Activated T-helper 17 cell treated with anti-CD3 and anti-CD28 coated beads, Interleukin-2, amount 50 U/mL, for 72 hours (primary cell): ENCODE data around the gene SPCS3. TPM values are rescaled to one million over a fixed set of nuclear protein-coding genes. Genes with fewer than 3 reads are reported as not detected.
"Not testable (repeated sequence)": the region's sequence is repeated elsewhere in the genome, so short reads cannot be mapped to it uniquely, and the experiment has no call there.

Experiments
- ATAC-seq: fragments of 150-1000 bp; cut with Tn5 transposase; replicated peaks from 2 replicates; pipeline ENCODE4 v1.10.0; 2021; ENCODE audit warnings: mild to moderate bottlenecking, moderate library complexity
- H3K27ac Mint-ChIP-seq: one replicate; pipeline ENCODE4 v1.8.0; 2022; ENCODE audit warnings: mixed read lengths
- H3K27me3 Mint-ChIP-seq: one replicate; pipeline ENCODE4 v1.8.0; 2022; ENCODE audit warnings: mixed read lengths
- H3K36me3 Mint-ChIP-seq: one replicate; pipeline ENCODE4 v1.8.0; 2022; ENCODE audit warnings: low read depth, mild to moderate bottlenecking, mixed read lengths
- H3K4me1 Mint-ChIP-seq: one replicate; pipeline ENCODE4 v1.8.0; 2022; ENCODE audit warnings: mixed read lengths
- H3K4me3 Mint-ChIP-seq: one replicate; pipeline ENCODE4 v1.8.0; 2022; ENCODE audit warnings: mild to moderate bottlenecking, mixed read lengths
- H3K9me3 Mint-ChIP-seq: one replicate; pipeline ENCODE4 v1.8.0; 2022; ENCODE audit warnings: mixed read lengths
- total RNA-seq, 2 donors: library from RNA; stranded (reverse); gene quantifications; one replicate each; pipeline ENCODE4 v1.2.3, GENCODE V29; 2022

SPCS3 gene
- total RNA-seq, 2 donors from 2014 or later: 105 to 153 TPM

DNA sequence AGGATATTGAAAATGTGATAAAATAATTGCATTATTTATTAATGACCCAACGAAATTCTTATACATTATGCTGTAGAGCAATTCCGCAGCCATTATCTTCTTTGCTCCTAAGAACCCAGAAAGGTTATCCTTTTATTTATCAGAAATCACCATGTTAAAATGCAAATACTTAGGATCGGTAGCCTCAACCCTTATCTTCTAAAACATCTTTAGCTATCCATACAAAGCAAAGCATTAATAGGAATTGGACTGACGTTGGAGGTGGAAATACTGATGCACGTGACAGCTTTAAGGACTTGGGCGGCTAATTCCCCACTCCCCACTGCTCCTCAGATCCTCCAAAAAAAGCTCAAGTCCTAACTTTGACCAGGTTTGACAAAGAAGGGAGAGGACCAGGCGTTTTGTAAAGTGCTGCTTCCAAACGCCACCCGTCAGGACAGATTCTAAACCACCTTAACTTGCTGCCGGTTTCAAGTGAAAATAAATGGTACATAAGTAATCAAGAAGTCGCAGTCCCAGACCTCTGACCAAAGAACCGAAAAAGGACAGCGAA is 539 bp upstream of the SPCS3 start:
- Mint-ChIP-seq H3K36me3 (peaks cover 37% of the 10 kb centered on the region), H3K27me3 (no peaks in the 10 kb centered on the region), H3K27ac (peak overlapping the region; percentile 87), H3K4me1 (peaks cover 10% of the 10 kb centered on the region), H3K9me3 (no peaks in the 10 kb centered on the region), H3K4me3 (peak overlapping the region; percentile 98)
- ATAC-seq: no peak

DNA sequence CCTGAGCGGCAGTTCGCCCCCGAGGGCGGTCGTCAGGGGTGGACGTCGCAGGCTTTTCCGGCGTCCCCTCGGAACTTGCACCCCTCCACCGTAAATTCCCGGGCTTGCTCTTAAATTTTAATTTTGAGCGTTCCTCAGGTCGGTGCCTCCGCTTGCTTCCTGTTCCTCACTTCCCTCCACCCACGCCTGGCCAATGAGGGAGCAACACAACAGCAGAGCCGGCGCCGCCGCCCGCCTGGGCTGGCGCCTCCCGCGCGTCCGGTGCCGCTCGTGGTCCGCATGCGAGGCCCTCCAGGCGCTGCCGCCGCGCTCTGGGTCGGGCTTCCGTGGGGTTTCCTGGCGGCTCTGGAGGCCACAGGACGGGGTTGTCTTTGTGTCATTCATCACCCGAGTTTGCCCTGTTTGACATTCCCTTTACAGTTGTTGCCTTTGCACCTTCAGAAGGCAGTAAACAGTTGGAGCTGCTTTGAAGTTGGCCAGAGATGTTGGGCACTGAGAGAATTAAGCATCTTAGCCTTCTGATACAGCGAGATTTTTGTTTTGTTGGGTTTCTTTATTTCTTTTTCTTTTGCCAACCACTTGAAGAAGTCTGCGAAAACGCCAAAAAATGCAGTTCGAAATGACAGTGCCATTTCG is 692 bp downstream of the SPCS3 start:
- H3K9me3 Mint-ChIP-seq: no peaks in the 10 kb centered on the region
- peak overlapping the region; percentile 98 for H3K4me3 Mint-ChIP-seq
- peaks cover 50% of the 10 kb centered on the region for H3K36me3 Mint-ChIP-seq
- H3K27me3 Mint-ChIP-seq: no peaks in the 10 kb centered on the region
- H3K4me1 Mint-ChIP-seq: peaks cover 13% of the 10 kb centered on the region
- peak overlapping the region; percentile 97 for H3K27ac Mint-ChIP-seq
- peak; percentile 82 for ATAC-seq

DNA sequence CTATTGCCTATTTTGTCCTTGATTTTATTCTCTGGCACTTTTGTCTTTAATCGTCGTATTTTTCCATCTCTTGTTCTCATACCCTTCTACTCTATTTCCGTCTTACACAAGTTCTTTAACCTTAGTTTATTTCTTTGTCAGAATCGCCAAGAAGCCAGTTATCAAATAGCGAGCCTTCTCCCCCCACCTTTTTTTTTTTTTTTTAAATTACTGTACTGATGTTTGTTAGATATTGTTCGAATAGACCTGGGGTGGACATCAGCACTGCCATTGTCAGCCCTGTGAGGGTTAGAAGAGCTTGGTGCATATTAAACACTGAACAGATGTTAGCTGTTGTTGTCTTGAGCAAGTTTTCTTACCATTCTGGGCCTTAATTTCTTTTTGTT is 1.2 kb downstream of the SPCS3 start:
- Mint-ChIP-seq H3K36me3 (peaks cover 53% of the 10 kb centered on the region), H3K9me3 (no peaks in the 10 kb centered on the region), H3K4me3 (peak overlapping the region; percentile 98), H3K27ac (peak overlapping the region; percentile 97), H3K4me1 (peaks cover 13% of the 10 kb centered on the region), H3K27me3 (no peaks in the 10 kb centered on the region)
- no peak for ATAC-seq

DNA sequence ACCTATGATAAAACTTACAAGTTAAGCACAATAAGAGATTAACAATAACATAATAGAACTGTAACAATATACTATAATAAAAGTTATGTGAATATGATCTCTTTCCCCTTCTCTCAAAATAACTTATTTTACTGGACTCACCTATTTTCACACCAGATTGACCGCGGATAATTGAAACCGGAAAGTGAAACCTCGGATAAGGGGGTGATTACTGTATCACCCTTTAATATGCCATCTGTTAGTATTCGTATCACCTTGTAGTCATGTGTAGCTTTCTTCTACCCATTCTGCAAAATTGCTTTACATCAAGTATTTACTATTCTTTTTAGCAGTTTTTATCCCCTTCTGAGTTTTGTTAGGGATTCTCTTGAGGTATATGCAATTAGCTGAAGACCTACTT is 1.8 kb downstream of the SPCS3 start:
- H3K4me1 Mint-ChIP-seq: peaks cover 13% of the 10 kb centered on the region
- no peaks in the 10 kb centered on the region for H3K27me3 Mint-ChIP-seq
- peak overlapping the region; percentile 98 for H3K4me3 Mint-ChIP-seq
- H3K36me3 Mint-ChIP-seq: peaks cover 59% of the 10 kb centered on the region
- no peak for ATAC-seq
- peak overlapping the region; percentile 97 for H3K27ac Mint-ChIP-seq
- no peaks in the 10 kb centered on the region for H3K9me3 Mint-ChIP-seq

DNA sequence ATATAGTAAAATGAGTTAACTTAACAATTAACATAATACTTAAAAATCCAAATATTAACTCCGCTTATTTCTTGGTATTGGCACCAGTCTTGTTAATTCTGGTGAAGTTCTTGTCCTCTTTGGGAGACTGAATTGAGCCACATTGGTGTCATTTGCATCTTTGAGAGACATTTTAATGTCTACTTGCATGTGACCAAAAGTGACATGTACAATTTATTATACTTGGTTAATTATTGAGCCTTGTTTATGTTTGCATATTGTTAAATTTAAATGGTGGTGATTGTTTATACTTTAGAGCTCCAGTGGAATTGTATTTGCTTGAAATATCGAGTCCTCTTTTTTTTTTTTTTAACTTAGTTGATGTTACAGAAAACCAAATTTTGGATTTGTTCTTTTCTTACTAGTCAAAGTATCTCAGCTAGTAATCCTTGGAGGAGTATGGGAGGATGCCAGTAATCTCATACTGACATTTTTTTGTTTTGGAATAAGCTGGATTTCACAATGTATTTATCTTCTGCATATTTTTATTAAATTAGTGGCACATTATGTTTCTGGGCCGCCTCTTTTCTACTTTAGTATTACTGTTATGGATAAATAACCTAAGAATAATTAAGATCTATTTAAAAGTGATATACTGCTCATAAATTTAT is 3.9 kb downstream of the SPCS3 start:
- Mint-ChIP-seq H3K4me1 (peaks cover 13% of the 10 kb centered on the region), H3K27me3 (no peaks in the 10 kb centered on the region), H3K4me3 (peak overlapping the region; percentile 98), H3K27ac (peak overlapping the region; percentile 78), H3K36me3 (peaks cover 79% of the 10 kb centered on the region), H3K9me3 (no peaks in the 10 kb centered on the region)
- ATAC-seq: no peak

DNA sequence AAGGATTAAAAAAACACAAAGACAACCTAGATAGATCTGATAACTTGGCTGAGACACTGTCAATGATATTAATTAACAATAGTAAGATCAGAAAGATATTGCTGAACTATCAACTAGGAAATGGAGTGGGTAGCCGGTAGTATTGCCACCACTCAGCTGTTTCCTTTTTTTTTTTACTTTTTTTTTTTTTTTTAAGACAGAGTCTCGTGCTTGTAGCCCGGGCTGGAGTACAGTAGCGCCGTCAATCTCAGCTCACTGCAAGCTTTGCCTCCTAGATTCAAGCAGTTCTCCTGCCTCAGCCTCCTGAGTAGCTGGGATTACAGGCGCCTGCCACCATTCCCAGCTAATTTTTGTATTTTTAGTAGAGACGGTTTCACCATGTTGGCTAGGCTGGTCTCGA is 5.1 kb downstream of the SPCS3 start:
- ATAC-seq, H3K27me3 Mint-ChIP-seq, H3K27ac Mint-ChIP-seq, H3K9me3 Mint-ChIP-seq: not testable (repeated sequence)
- Mint-ChIP-seq H3K4me1 (peaks cover 13% of the 10 kb centered on the region), H3K36me3 (peaks cover 85% of the 10 kb centered on the region), H3K4me3 (peak overlapping the region; percentile 48)

DNA sequence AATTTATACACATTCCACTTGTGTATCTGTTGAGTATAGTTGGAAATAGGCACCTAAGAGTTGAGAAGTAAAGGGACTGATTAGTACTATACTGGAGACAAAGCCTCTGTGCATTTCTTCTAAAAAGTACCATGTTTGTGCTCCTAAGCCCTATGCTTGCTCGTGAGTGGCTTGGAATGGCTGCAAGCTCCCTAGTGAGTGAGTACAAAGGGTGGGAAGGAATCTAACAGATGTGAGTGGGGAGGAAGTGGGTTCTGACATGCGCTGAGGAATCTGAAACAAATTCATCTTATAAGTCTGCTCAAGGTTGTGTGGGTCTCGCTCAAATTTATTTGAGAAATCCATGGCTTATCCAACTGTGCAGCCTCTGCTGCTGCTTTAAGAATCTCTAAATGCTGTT is 13.3 kb downstream of the SPCS3 start:
- peak overlapping the region; percentile 69 for H3K27ac Mint-ChIP-seq
- H3K36me3 Mint-ChIP-seq: peaks cover 55% of the 10 kb centered on the region
- H3K4me1 Mint-ChIP-seq: peaks cover 5% of the 10 kb centered on the region
- H3K4me3 Mint-ChIP-seq: no peak overlapping the region
- ATAC-seq: no peak
- H3K9me3 Mint-ChIP-seq: no peaks in the 10 kb centered on the region
- H3K27me3 Mint-ChIP-seq: no peaks in the 10 kb centered on the region

DNA sequence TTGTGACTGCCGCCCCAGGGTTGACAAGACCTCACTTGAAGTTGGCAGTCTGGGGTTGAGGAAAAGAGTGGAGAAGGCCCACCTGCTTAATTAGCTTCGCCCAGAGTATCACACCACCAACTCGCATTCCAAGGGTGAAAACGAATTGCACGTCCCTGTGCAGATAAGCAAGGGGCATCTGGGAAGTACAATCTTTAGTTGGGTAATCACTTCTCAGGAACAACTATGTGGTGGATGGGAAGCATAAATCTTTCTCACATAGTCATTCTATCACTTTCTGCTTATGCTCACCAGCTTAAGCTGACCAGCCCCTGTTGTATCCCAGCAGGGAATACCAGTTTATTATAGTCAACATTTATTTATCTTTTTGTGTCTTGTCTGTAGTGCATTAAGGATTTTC is 14.3 kb downstream of the SPCS3 start:
- ATAC-seq: no peak
- no peak overlapping the region for H3K27ac Mint-ChIP-seq
- H3K4me1 Mint-ChIP-seq: peaks cover 5% of the 10 kb centered on the region
- H3K36me3 Mint-ChIP-seq: peaks cover 47% of the 10 kb centered on the region
- H3K4me3 Mint-ChIP-seq: no peak overlapping the region
- no peaks in the 10 kb centered on the region for H3K27me3 Mint-ChIP-seq
- H3K9me3 Mint-ChIP-seq: no peaks in the 10 kb centered on the region

DNA sequence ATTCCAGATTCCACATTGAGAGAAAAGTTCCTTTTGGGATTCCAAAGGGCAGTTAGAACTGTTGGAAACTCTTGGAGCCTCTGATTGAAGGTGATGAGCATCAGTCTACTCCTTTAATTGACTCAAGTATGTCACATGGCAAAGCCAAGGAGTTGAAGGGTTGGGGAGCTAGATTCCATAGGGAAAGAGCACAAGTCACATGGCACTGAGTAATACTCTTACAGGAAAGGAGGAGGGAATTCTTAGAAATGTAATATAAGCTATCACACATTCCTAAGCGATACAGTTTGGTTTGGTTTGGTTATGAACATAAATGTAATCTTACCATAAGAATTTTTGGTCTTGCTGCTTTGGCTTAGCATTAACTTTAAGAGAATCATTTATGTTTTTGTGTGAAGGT is 15.7 kb downstream of the SPCS3 start:
- no peaks in the 10 kb centered on the region for H3K27me3 Mint-ChIP-seq
- no peak overlapping the region for H3K27ac Mint-ChIP-seq
- no peak overlapping the region for H3K4me3 Mint-ChIP-seq
- peaks cover 5% of the 10 kb centered on the region for H3K4me1 Mint-ChIP-seq
- H3K9me3 Mint-ChIP-seq: no peaks in the 10 kb centered on the region
- ATAC-seq: no peak
- H3K36me3 Mint-ChIP-seq: peaks cover 39% of the 10 kb centered on the region

DNA sequence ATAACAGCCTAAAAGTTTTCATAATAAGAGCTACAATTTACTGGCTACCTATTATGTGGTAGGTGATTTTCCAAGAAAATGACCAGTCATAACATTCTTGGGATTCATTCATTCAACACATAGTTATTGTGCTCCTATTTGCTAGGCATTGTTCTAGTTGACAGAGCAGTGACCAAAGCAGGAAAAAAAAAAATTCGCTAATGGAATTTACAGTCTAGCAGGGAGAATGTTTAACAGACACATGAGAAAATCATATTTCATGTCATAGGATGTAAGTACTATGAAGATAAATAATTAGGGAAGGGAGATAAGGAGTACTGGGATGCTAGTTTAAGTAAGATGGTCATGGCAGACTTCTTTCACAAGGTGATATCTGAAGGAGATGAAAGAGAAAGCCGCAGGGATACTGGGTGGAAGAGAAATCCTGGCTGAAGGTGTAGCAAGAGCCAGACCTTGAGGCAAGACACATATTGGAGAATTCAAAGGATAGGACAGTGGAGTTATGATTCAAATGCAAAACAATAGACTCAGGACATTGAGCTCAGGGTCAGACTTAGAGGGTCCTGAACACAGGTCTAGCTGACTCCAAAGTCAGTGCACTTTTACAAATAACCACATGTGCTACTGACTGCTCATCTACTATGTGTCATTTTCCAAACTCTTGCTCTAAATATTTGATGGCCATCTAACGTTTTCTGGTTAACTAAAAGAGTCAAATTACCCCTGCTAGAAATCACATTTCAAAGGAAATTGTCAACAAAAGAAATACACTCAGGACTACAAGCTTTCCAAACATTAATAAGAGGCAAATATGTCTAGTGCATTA is 20.4 kb downstream of the SPCS3 start:
- ATAC-seq: no peak
- H3K9me3 Mint-ChIP-seq: peaks cover 5% of the 10 kb centered on the region
- H3K4me1 Mint-ChIP-seq: no peaks in the 10 kb centered on the region
- no peak overlapping the region for H3K4me3 Mint-ChIP-seq
- H3K27ac Mint-ChIP-seq: peak overlapping the region; percentile 20
- H3K36me3 Mint-ChIP-seq: peaks cover 12% of the 10 kb centered on the region
- no peaks in the 10 kb centered on the region for H3K27me3 Mint-ChIP-seq

DNA sequence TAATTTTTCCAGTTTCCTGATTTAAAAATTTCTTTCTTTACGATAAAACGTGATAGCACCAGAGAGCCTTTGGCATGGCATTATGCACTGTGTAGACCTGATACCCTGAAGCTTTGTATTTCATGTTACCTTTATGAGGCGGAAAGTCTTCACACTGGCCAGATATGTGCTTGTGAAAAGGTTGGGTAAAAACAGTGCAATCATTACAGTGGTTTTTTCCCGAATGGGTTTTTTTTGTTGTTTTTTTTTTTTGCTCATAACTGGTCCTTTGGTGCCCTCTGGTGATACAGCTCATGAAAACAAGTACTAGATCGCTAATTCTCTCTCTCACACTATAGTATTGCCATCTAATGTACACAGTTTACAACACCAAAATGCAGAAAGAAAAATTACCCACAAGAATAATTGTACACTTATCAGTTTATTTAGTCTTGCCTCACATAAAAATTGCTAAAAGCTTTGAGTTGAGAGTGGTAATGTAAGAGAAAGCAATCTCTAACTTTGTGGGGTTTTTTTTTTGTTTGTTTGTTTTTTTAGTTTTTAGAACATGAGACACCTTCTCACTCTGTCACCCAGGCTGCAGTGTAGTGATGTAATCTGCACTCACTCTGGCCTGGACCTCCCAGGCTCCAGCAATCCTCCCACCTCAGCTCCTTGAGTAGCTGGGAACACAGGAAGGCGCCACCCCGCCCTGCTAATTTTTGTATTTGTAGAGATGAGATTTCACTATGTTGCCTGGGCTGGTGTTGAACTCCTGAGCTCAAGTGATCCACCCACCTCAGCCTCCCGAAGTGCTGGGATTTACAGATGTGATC is 21.3 kb downstream of the SPCS3 start:
- ATAC-seq: no peak
- Mint-ChIP-seq H3K4me1 (no peaks in the 10 kb centered on the region), H3K27ac (no peak overlapping the region), H3K36me3 (peaks cover 12% of the 10 kb centered on the region), H3K4me3 (no peak overlapping the region), H3K27me3 (no peaks in the 10 kb centered on the region), H3K9me3 (peaks cover 5% of the 10 kb centered on the region)

DNA sequence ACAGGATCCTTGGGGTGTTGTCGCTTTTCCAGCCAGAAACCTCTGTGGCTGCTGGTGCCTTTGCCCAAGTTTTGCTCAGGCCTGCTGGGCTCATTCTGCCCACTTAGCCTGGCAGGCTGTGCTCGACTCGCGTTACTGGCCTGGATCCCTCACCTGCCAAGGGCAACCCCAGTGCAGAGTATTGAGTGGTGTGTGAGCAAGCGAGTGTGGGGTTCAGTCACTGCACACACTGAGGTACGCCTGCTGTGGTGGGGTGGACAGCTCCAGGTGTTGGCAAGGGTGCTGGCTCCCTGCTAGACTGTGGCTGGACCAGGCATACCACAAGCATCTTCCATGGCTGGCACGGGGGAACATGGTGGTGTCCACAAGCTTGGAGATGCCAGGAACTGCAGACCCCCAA is 22.6 kb downstream of the SPCS3 start:
- H3K27ac Mint-ChIP-seq: no peak overlapping the region
- ATAC-seq: no peak
- peaks cover 5% of the 10 kb centered on the region for H3K9me3 Mint-ChIP-seq
- no peak overlapping the region for H3K4me3 Mint-ChIP-seq
- H3K36me3 Mint-ChIP-seq: no peaks in the 10 kb centered on the region
- H3K4me1 Mint-ChIP-seq: no peaks in the 10 kb centered on the region
- H3K27me3 Mint-ChIP-seq: no peaks in the 10 kb centered on the region

DNA sequence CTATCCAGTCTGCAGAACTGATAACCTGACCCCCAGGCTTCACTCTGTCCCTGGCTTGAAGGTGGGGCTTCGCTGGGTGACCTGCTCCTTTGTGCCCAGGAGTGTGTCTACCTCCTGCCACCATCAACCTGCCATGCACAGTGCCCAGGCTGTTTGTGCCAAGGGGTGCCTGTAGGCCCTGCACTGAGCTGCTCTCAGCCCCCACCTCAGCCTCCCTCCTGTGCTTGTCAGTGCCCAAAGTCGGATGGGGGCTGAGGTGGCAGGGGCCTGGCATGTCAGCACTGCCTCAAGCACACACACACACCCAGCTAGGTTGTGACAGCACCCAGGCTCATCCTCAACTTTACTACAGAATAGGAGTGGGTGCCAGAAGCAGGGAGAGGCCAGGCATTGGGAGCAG is 23.5 kb downstream of the SPCS3 start:
- ATAC-seq: no peak
- no peak overlapping the region for H3K4me3 Mint-ChIP-seq
- no peak overlapping the region for H3K27ac Mint-ChIP-seq
- H3K4me1 Mint-ChIP-seq: no peaks in the 10 kb centered on the region
- no peaks in the 10 kb centered on the region for H3K36me3 Mint-ChIP-seq
- no peaks in the 10 kb centered on the region for H3K27me3 Mint-ChIP-seq
- peaks cover 5% of the 10 kb centered on the region for H3K9me3 Mint-ChIP-seq

DNA sequence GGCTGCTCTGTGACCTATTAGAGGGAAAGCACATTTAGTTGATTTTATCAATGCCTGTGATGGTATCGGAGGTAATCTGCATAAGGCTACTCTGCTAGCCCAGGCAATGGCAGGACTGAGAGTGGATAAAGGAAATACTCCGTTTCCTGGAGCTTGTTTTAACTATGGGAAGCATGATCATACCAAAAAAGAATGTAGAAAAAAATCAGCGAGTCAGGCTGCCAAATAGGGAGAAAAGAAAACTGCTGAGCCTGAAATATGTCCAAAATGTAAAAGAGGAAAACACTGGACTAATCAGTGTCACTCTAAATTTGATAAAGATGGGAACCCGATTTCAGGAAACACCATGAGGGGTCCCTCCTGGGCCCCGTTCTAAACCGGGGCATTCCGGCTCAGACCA is 25.6 kb downstream of the SPCS3 start:
- not testable (repeated sequence) for H3K27ac Mint-ChIP-seq, H3K9me3 Mint-ChIP-seq, H3K4me3 Mint-ChIP-seq, H3K27me3 Mint-ChIP-seq, H3K4me1 Mint-ChIP-seq, ATAC-seq, H3K36me3 Mint-ChIP-seq
